ENCODE measurements around the gene F7.

GRCh38 chr13:113082198-113083021, 23.2 kb upstream of the F7 start:
- TF ChIP-seq POLR2AphosphoS5 (IDR thresholded peaks at IDR 0.05) (no peak), CTCF (IDR thresholded peaks at IDR 0.05) (no peak), POLR2A (IDR thresholded peaks at IDR 0.05) (no peak)
